Raji (cell line): ENCODE results near the gene CX3CR1.
A peak's percentile ranks its signal among the peaks of the same experiment; 100 is the strongest.

Experiments
- POLR2A ChIP-seq: IDR thresholded peaks from 2 replicates; pipeline ENCODE4 v1.6.1; 2011; ENCODE audit warnings: low read depth, low read length, control low read depth; ENCODE audit not compliant: insufficient read depth

Gene CX3CR1

DNA sequence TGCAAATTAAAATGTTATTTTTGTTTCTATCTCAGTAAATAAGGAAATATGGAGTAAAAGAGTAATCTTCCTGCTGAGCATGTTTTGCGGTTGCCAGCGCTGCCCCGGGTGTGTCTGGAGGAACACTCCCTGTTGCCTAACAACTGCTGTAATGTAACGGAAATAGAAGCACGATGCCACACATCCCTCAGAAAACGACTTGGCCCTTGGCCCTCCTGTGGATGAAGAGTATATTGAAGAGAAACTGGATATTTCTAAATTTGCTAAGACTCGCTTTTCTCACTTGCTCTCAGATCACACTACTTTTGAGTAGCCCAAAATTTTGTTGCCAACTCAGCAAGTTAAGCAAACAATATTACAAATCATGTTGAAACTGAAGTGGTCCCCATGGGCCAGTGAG, 18.9 kb downstream of the CX3CR1 start:
- no peak for TF ChIP-seq POLR2A

GRCh38 chr3:39260318-39260717, 19.5 kb downstream of the CX3CR1 start:
- TF ChIP-seq POLR2A = no peak

- peak; percentile 57 for TF ChIP-seq POLR2A
Observed at GRCh38 chr3:39255503-39256325, 24.1 kb downstream of the CX3CR1 start.

DNA sequence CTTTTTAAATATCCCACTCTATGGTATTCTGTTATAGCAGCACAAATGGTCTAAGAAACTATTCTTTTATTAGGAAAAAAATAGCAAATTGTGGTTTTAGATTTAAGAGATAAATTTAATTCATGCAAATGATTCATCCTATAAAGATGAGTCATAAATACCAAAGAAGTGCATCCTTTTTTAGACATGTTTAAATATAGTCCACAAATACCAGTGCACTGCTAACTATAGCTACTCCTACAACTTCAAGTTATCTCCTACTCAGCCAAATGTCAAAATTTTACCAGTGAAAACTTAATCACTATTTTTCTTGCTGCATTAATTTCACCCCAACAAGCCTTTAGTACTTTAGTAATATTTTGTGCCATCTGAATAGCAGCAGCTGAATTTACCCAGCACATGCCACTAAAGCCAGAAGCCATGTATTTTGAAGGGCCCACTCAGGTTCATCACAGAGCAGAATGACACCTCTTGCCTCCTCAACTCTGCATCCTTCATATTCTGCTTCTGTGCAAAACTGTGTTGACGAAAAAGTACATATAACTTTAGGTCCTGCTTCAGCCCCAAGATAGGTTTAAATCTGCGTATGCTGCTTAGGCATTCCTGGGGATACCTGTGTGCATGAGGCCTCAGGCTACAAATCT, 24.9 kb downstream of the CX3CR1 start:
- TF ChIP-seq POLR2A = no peak

- TF ChIP-seq POLR2A = no peak
Observed at GRCh38 chr3:39251576-39251975, 28.3 kb downstream of the CX3CR1 start.

DNA sequence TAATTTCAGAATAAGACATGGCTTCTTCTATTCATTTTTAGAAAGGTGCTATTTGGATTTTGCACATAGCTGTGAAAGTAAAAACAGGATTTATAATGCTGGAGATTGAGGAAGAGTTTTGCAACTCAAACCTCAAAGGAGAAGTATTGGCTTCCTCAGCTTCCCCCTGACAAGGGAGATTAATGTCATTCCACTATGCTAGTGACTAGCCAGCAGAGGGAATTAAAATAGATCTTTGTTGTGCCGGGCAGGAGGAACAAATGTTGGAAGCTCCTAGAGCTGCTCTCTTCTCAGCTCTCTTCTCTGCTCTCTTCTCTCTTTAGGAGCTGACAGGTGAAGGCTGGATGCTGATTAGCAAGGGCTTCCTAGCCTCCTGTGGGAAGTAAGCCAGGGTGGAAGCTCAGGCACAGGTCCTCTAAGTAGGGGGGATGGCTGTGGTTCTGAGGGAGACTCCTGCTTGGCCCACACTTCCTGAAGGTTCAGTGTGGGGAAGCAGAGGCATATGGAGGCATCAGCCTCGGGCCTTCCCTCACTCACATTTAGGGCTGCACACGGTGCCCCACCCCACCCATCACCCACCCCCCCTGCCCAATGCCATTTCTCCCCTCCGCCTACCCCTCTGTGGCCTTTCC, 29.6 kb downstream of the CX3CR1 start:
- no peak for TF ChIP-seq POLR2A

GRCh38 chr3:39249453-39250115, 30.3 kb downstream of the CX3CR1 start:
- TF ChIP-seq POLR2A = no peak

- no peak for TF ChIP-seq POLR2A
Observed at GRCh38 chr3:39241561-39241960, 38.3 kb downstream of the CX3CR1 start.

DNA sequence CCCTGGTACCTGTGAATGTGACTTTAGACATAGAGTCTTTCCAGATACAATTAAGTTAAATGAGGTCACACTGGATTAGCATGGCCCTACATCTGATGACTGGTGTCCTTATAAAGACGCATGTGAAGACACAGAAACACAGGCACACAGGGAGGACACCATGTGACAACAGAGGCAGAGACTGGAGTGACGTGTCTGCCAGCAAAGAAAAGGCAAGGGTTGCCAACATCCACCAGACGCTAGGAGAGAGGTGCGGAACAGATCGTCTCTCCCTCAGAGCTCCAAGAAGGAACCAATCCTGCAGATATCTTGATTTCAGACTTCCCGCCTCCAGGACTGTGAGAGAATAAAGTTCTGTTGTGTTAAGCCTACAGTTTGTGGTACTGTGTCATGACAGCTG, 42.8 kb downstream of the CX3CR1 start:
- TF ChIP-seq POLR2A = no peak

GRCh38 chr3:39234651-39235050, 45.2 kb downstream of the CX3CR1 start:
- no peak for TF ChIP-seq POLR2A

GRCh38 chr3:39232859-39233258, 47.0 kb downstream of the CX3CR1 start:
- TF ChIP-seq POLR2A = no peak

DNA sequence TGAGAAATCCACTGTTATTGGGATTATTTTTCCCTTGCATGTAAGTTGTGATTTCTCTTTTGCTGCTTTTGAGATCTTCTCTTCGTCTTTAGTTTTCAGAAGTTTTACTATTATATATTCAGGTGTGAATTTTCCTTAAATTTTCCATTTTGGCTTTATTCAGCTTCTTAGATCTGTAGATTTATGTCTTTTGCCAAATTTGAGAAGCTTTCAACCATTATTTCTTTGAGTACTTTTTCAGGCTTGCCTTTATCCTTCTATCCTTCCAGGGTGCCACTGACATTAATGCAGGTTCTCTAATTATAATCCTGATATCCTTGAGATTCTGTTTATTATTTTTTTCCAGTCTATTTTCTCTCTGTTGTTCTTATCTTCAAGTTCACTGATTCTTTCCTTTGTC, 49.4 kb downstream of the CX3CR1 start:
- no peak for TF ChIP-seq POLR2A

DNA sequence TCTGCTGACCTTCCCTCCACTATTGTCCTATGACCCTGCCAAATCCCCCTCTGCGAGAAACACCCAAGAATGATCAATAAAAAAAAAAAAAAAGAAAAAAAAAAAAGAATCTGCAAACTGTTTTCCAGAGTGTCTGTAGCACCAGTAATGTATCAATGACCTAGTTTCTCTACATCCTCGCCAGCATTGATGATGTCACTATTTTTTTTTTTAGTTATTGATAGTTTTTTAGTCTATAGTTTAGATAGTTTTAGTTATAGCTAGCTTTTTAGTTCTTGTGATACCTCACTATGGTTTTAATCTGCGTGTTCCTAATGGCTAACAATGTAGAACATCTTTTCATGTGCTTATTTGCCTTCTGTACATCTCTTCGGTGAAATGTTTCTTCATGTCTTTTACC, 51.3 kb downstream of the CX3CR1 start:
- no peak for TF ChIP-seq POLR2A

DNA sequence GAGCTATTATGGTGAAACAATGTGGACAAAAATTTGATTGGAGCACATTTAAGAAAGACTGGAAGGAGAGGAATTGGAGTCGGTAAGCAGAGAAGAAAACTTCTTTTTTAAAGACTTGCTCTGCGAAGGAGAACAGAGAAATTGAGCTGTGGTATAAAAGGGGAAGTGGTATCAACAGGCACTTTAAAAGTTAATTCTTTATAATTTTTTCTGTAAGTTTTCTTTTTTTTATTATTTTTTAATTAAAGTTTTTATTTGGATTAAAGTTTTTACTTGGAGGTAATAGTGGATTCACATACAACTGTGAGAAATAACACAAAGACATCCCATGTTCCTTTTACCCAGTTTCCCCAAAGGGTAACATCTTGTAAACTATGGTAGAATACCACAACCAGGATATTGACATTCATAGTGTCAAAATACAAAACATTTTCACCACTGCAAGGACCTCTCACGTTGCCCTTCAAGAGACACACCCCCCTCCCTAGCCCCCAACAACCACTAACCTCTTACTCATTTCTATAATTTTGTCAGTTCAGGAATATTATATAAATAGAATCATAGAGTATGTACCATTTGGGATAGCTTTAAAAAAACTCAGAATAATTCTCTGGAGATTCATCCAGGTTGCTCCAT, 53.6 kb downstream of the CX3CR1 start:
- no peak for TF ChIP-seq POLR2A

DNA sequence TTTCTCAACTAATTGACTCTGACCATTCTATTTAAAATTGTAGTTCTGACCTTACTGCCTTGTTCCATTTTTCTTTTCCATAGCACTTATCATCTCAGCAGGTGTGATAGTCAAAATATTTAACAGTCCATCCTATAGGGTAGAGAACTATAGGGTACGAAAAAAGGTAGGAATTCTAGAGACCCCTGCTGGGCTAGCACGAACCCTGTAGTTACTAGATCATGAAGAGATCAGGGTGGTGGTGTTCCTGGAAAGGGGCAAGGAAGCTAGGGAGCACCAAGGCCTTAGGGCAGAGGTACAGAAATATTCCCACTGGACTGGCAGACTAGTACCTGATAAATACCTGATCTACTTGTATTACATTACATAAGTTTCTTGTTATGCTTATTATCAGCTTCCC, 55.5 kb downstream of the CX3CR1 start:
- no peak for TF ChIP-seq POLR2A
